GM21390 (cell line): ENCODE data around the gene OLFM1.
"Not testable (repeated sequence)": the region's sequence is repeated elsewhere in the genome, so short reads cannot be mapped to it uniquely, and the experiment has no call there.

Experiments used
- ATAC-seq: cut with Tn5 transposase; IDR thresholded peaks from one replicate; pipeline ENCODE4 v1.9.1; 2021; ENCODE audit not compliant: unreplicated experiment

OLFM1 gene

GRCh38 chr9:135056541-135056940 lies 30.9 kb upstream of the OLFM1 start:
- ATAC-seq, result no peak

GRCh38 chr9:135060461-135061116 lies 26.9 kb upstream of the OLFM1 start:
- ATAC-seq, result no peak

GRCh38 chr9:135061441-135061840 lies 26.0 kb upstream of the OLFM1 start:
- ATAC-seq, result no peak

- no peak for ATAC-seq
These were observed 25.2 kb upstream of the OLFM1 start for GRCh38 chr9:135062254-135062653.

GRCh38 chr9:135063466-135063865 lies 24.0 kb upstream of the OLFM1 start:
- not testable (repeated sequence) for ATAC-seq

GRCh38 chr9:135063888-135064287 lies 23.6 kb upstream of the OLFM1 start:
- not testable (repeated sequence) for ATAC-seq

- no peak for ATAC-seq
These were observed 22.3 kb upstream of the OLFM1 start for GRCh38 chr9:135065151-135065550.

GRCh38 chr9:135065804-135066203 lies 21.7 kb upstream of the OLFM1 start:
- no peak for ATAC-seq

- ATAC-seq, result no peak
These were observed 21.2 kb upstream of the OLFM1 start for GRCh38 chr9:135066291-135066690.

GRCh38 chr9:135067096-135067710 lies 20.3 kb upstream of the OLFM1 start:
- no peak for ATAC-seq

- ATAC-seq, result no peak
These were observed 18.6 kb upstream of the OLFM1 start for GRCh38 chr9:135068776-135069415.

- no peak for ATAC-seq
These were observed 17.8 kb upstream of the OLFM1 start for GRCh38 chr9:135069558-135070197.

GRCh38 chr9:135070198-135070951 lies 17.1 kb upstream of the OLFM1 start:
- no peak for ATAC-seq

GRCh38 chr9:135070964-135071735 lies 16.3 kb upstream of the OLFM1 start:
- ATAC-seq, result no peak

GRCh38 chr9:135073081-135073740 lies 14.3 kb upstream of the OLFM1 start:
- no peak for ATAC-seq

- no peak for ATAC-seq
These were observed 13.6 kb upstream of the OLFM1 start for GRCh38 chr9:135073741-135074305.

GRCh38 chr9:135074354-135075233 lies 12.9 kb upstream of the OLFM1 start:
- no peak for ATAC-seq
